T-helper 2 cell treated with Interferon-gamma antibody and Interleukin-4, amounts not matched to agents 5 μg/mL and 100 μg/mL, for 36 hours (primary cell): Measurements from ENCODE around the gene MZT2B.
A peak's percentile ranks its signal among the peaks of the same experiment; 100 is the strongest.
"Not testable (repeated sequence)": the region's sequence is repeated elsewhere in the genome, so short reads cannot be mapped to it uniquely, and the experiment has no call there.

ENCODE experiments used
- DNase-seq: peaks from one replicate; pipeline ENCODE4 v3.0.0; 2021; ENCODE audit warnings: low spot score
- H3K27ac Mint-ChIP-seq: one replicate; pipeline ENCODE4 v1.8.0; 2021; ENCODE audit warnings: mild to moderate bottlenecking, mixed read lengths
- H3K27me3 Mint-ChIP-seq: one replicate; pipeline ENCODE4 v1.8.0; 2021; ENCODE audit warnings: low read depth, mixed read lengths
- H3K36me3 Mint-ChIP-seq: one replicate; pipeline ENCODE4 v1.8.0; 2021; ENCODE audit warnings: low read depth, mixed read lengths
- H3K4me1 Mint-ChIP-seq: one replicate; pipeline ENCODE4 v1.8.0; 2021; ENCODE audit warnings: low read depth, mixed read lengths
- H3K4me3 Mint-ChIP-seq: one replicate; pipeline ENCODE4 v1.8.0; 2022; ENCODE audit warnings: mild to moderate bottlenecking, moderate library complexity, mixed read lengths
- H3K9me3 Mint-ChIP-seq: one replicate; pipeline ENCODE4 v1.8.0; 2021; ENCODE audit warnings: mixed read lengths

MZT2B gene

DNA sequence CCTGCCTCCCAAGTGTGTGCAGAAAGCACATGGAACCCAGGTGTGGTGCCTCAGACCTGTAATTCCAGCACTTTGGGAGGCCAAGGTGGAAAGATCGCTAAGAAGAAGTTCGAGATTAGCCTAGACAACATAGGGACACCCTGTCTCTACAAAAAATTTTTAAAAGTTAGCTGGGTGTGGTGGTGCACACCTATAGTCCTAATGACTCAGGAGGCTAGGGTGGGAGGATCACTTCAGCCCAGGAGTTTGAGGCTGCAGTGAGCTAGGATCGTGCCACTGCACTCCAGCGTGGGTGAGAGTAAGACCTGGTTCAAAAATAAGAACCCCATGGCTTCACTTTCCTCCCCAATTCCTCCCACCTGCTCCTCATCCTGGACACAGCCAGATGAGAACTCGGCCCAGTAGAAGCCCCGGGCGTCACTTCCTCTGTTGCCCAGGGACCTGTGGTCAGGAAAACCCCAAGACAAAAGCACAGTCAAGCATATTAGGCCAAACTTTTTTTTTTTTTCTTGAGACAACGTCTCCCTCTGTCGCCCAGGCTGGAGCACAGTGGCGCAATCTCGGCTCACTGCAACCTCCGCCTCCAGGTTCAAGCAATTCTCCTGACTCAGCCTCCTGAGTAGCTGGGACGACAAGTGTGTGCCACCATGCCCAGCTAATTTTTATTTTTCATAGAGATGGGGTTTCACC lies 24.1 kb upstream of the MZT2B start:
- not testable (repeated sequence) for H3K9me3 Mint-ChIP-seq, H3K4me3 Mint-ChIP-seq, H3K4me1 Mint-ChIP-seq, DNase-seq, H3K27me3 Mint-ChIP-seq, H3K36me3 Mint-ChIP-seq
- peak overlapping the region; percentile 31 for H3K27ac Mint-ChIP-seq

GRCh38 chr2:130158631-130159030 lies 23.4 kb upstream of the MZT2B start:
- DNase-seq, result no peak
- Mint-ChIP-seq H3K27me3 (no peaks in the 10 kb centered on the region), H3K36me3 (peaks cover 6% of the 10 kb centered on the region), H3K9me3 (no peaks in the 10 kb centered on the region), H3K4me1 (no peaks in the 10 kb centered on the region), H3K4me3 (no peak overlapping the region), H3K27ac (no peak overlapping the region)

DNA sequence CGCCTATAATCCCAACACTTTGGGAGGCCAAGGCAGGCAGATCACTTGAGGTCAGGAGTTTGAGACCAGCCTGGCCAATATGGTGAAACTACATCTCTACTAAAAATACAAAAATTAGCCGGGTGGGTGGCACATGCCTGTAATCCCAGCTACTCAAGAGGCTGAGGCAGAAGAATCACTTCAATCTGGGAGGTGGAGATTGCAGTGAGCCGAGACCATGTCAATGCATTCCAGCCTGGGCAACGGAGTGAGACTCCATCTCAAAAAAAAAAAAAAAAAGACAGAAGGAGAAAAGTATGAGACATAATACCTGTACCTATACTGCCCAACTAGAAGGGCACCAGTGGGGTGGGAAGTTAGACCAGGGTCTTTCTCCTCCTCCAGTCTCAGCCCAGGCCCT lies 22.7 kb upstream of the MZT2B start:
- H3K36me3 Mint-ChIP-seq, result peaks cover 11% of the 10 kb centered on the region
- DNase-seq, H3K9me3 Mint-ChIP-seq, H3K27ac Mint-ChIP-seq, H3K27me3 Mint-ChIP-seq, H3K4me3 Mint-ChIP-seq, H3K4me1 Mint-ChIP-seq: not testable (repeated sequence)

- H3K36me3 Mint-ChIP-seq, result peaks cover 13% of the 10 kb centered on the region
These were observed 21.9 kb upstream of the MZT2B start for GRCh38 chr2:130160131-130160530.

GRCh38 chr2:130160838-130161705 lies 21.0 kb upstream of the MZT2B start:
- H3K36me3 Mint-ChIP-seq, result peaks cover 18% of the 10 kb centered on the region
- H3K27me3 Mint-ChIP-seq, H3K9me3 Mint-ChIP-seq, DNase-seq, H3K4me3 Mint-ChIP-seq, H3K27ac Mint-ChIP-seq, H3K4me1 Mint-ChIP-seq: not testable (repeated sequence)

More at GRCh38 chr2:130160131-130160530, 21.9 kb upstream of the MZT2B start:
- Mint-ChIP-seq H3K27me3 (no peaks in the 10 kb centered on the region), H3K9me3 (no peaks in the 10 kb centered on the region), H3K4me1 (no peaks in the 10 kb centered on the region), H3K27ac (peak overlapping the region; percentile 53), H3K4me3 (no peak overlapping the region)
- no peak for DNase-seq

DNA sequence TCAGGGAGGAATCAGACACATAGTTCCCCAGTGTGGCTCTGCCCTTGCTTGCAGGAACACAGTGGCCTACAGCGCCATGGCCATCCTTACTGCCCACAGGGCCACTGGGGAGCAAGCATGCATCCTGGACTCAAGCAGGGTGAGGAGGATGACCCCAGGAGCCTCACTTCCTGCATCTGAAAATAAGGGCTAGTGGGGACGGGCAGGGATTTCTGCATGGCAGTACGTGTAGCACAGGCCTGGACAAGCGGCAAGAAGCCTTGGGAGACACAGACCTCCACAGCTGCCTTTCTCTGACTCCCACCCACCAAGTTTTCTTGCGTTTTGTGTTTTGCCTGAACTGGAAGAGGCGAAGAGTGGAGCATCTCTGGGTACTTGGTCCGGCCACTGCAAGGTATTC lies 19.6 kb upstream of the MZT2B start:
- DNase-seq, H3K27ac Mint-ChIP-seq, H3K4me3 Mint-ChIP-seq, H3K9me3 Mint-ChIP-seq, H3K4me1 Mint-ChIP-seq, H3K27me3 Mint-ChIP-seq: not testable (repeated sequence)
- H3K36me3 Mint-ChIP-seq, result peaks cover 30% of the 10 kb centered on the region

GRCh38 chr2:130162968-130163367 lies 19.1 kb upstream of the MZT2B start:
- no peak for DNase-seq
- Mint-ChIP-seq H3K27me3 (no peaks in the 10 kb centered on the region), H3K9me3 (no peaks in the 10 kb centered on the region), H3K4me3 (no peak overlapping the region), H3K27ac (no peak overlapping the region), H3K36me3 (peaks cover 35% of the 10 kb centered on the region), H3K4me1 (no peaks in the 10 kb centered on the region)

GRCh38 chr2:130165293-130166016 lies 16.6 kb upstream of the MZT2B start:
- Mint-ChIP-seq H3K36me3 (peaks cover 35% of the 10 kb centered on the region), H3K27ac (no peak overlapping the region)

DNA sequence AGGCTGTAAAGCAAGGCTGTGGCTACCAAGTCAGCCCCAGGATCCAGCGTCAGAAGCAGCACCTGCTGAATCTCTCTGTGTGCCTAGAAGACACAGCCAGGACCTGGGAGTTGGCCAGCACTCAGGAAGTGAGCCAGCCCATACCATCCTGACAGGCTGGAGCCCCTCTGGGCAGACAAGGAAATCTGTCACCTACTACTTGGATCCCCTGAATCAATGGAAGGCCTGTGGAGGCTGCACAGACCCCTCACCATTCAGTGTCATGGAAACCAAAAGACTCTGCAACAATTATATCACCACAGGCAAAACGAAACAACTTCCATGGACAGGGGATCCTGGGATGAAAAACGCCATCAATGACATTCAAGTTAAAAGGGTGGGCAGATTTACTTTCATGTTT lies 15.5 kb upstream of the MZT2B start:
- Mint-ChIP-seq H3K36me3 (peaks cover 37% of the 10 kb centered on the region), H3K4me1 (peaks cover 11% of the 10 kb centered on the region)
- H3K27ac Mint-ChIP-seq, DNase-seq, H3K4me3 Mint-ChIP-seq, H3K9me3 Mint-ChIP-seq, H3K27me3 Mint-ChIP-seq: not testable (repeated sequence)

More at GRCh38 chr2:130165293-130166016, 16.6 kb upstream of the MZT2B start:
- Mint-ChIP-seq H3K9me3 (no peaks in the 10 kb centered on the region), H3K27me3 (no peaks in the 10 kb centered on the region), H3K4me1 (peaks cover 11% of the 10 kb centered on the region), H3K4me3 (no peak overlapping the region)
- no peak for DNase-seq

- DNase-seq, result not testable (repeated sequence)
These were observed 12.9 kb upstream of the MZT2B start for GRCh38 chr2:130169163-130169562.

DNA sequence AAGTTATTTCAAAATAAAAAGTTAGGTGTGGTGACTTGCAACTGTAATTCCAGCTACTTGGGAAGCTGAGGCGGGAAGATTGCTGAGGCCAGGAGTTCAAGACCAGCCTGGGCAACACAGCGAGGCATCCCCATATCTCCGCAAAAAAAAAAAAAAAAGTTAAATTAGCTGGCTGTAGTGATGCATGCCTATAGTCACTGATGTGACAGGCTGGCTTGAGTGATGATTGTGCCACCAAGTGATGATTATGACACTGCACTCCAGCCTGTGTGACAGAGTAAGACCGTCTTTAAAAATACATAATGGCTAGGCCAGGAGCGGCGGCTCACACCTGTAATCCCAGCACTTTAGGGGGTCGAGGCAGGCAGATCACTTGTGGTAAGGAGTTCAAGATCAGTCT lies 12.2 kb upstream of the MZT2B start:
- Mint-ChIP-seq H3K4me1 (peaks cover 11% of the 10 kb centered on the region), H3K36me3 (peaks cover 44% of the 10 kb centered on the region), H3K9me3 (no peaks in the 10 kb centered on the region), H3K27ac (no peak overlapping the region), H3K4me3 (peak overlapping the region; percentile 49), H3K27me3 (no peaks in the 10 kb centered on the region)
- DNase-seq, result no peak

More at GRCh38 chr2:130169163-130169562, 12.9 kb upstream of the MZT2B start:
- not testable (repeated sequence) for H3K27me3 Mint-ChIP-seq, H3K9me3 Mint-ChIP-seq
- peaks cover 48% of the 10 kb centered on the region for H3K36me3 Mint-ChIP-seq
- H3K4me1 Mint-ChIP-seq, result peaks cover 11% of the 10 kb centered on the region
- peak overlapping the region; percentile 80 for H3K27ac Mint-ChIP-seq
- peak overlapping the region; percentile 49 for H3K4me3 Mint-ChIP-seq

GRCh38 chr2:130174866-130175265 lies 7.2 kb upstream of the MZT2B start:
- not testable (repeated sequence) for H3K27ac Mint-ChIP-seq, H3K4me1 Mint-ChIP-seq

GRCh38 chr2:130180404-130181324 lies 1.4 kb upstream of the MZT2B start:
- DNase-seq, H3K9me3 Mint-ChIP-seq, H3K27me3 Mint-ChIP-seq, H3K4me1 Mint-ChIP-seq: not testable (repeated sequence)
- Mint-ChIP-seq H3K4me3 (peak overlapping the region; percentile 92), H3K36me3 (peaks cover 13% of the 10 kb centered on the region), H3K27ac (peak overlapping the region; percentile 96)

More at GRCh38 chr2:130174866-130175265, 7.2 kb upstream of the MZT2B start:
- not testable (repeated sequence) for H3K27me3 Mint-ChIP-seq, H3K4me3 Mint-ChIP-seq, DNase-seq, H3K9me3 Mint-ChIP-seq
- peaks cover 26% of the 10 kb centered on the region for H3K36me3 Mint-ChIP-seq
